K562 (cell line): ENCODE data around the gene TTLL9. TPM values are rescaled to one million over a fixed set of nuclear protein-coding genes. Genes with fewer than 3 reads are reported as not detected.

Experiments used
- ARID1B ChIP-seq: fragments of 450-650 bp; IDR thresholded peaks from 2 replicates; pipeline ENCODE4 v1.6.1; 2016; ENCODE audit warnings: antibody characterized with exemption, mild to moderate bottlenecking, inconsistent platforms
- C11orf30 ChIP-seq: fragments of 450-650 bp; IDR thresholded peaks from 2 replicates; pipeline ENCODE4 v1.6.1; 2016; ENCODE audit warnings: low read depth, mild to moderate bottlenecking
- CBX3 ChIP-seq, 2 experiments: IDR thresholded peaks; 1 replicate in 1 of 2; 2 replicates in 1 of 2; pipeline ENCODE4 v1.6.1; 2012; ENCODE audit warnings: inconsistent platforms in 2 of 2, low read length in 2 of 2, borderline replicate concordance in 1 of 2, control low read depth in 1 of 2
- FOXJ2 ChIP-seq: fragments of 200-800 bp; sonication (Bioruptor generic); IDR thresholded peaks from 2 replicates; pipeline ENCODE4 v1.6.1; 2016; ENCODE audit warnings: missing genetic modification characterization, missing compliant biosample characterization
- GATAD2A ChIP-seq: fragments of 450-650 bp; IDR thresholded peaks from 2 replicates; pipeline ENCODE4 v1.6.1; 2017
- MIER1 ChIP-seq: fragments of 450-650 bp; IDR thresholded peaks from 2 replicates; pipeline ENCODE4 v1.6.1; 2016; ENCODE audit warnings: antibody characterized with exemption, mild to moderate bottlenecking, low read depth
- MYBL2 ChIP-seq, 2 experiments: fragments of 450-650 bp in 1 of 2; sonication (generic) in 1 of 2; formaldehyde crosslinking in 1 of 2; IDR thresholded peaks; 2 replicates each; pipeline versions ENCODE4 v1.6.1 to v1.8.1; 2017 to 2022; ENCODE audit warnings: borderline replicate concordance in 1 of 2, inconsistent platforms in 1 of 2, low read depth in 1 of 2, mild to moderate bottlenecking in 1 of 2, missing genetic modification reagents in 1 of 2, moderate library complexity in 1 of 2
- PHB2 ChIP-seq: fragments of 450-650 bp; IDR thresholded peaks from 2 replicates; pipeline ENCODE4 v1.6.1; 2017; ENCODE audit warnings: low read depth
- PURB ChIP-seq: sonication (generic); formaldehyde crosslinking; IDR thresholded peaks from 2 replicates; pipeline ENCODE4 v1.9.0; 2021; ENCODE audit warnings: low read depth, mild to moderate bottlenecking, missing genetic modification reagents
- RBM25 ChIP-seq: fragments of 200-400 bp; formaldehyde crosslinking; IDR thresholded peaks from 2 replicates; pipeline ENCODE4 v1.6.1; 2018; ENCODE audit warnings: low read length, low read depth, moderate library complexity; ENCODE audit not compliant: severe bottlenecking
- RBM34 ChIP-seq: fragments of 200-400 bp; formaldehyde crosslinking; IDR thresholded peaks from 2 replicates; pipeline ENCODE4 v1.6.1; 2018; ENCODE audit warnings: low read length, borderline replicate concordance; ENCODE audit not compliant: insufficient read depth
- SOX6 ChIP-seq: fragments of 450-650 bp; IDR thresholded peaks from 2 replicates; pipeline ENCODE4 v1.6.1; 2014; ENCODE audit warnings: mild to moderate bottlenecking
- SUPT5H ChIP-seq: fragments of 450-650 bp; IDR thresholded peaks from 2 replicates; pipeline ENCODE4 v1.6.1; 2016
- TAF9B ChIP-seq: fragments of 450-650 bp; IDR thresholded peaks from 2 replicates; pipeline ENCODE4 v1.6.1; 2018; ENCODE audit warnings: mild to moderate bottlenecking; ENCODE audit not compliant: partially characterized antibody
- TCF3 ChIP-seq: sonication (generic); formaldehyde crosslinking; IDR thresholded peaks from 2 replicates; pipeline ENCODE4 v1.4.0; 2020; ENCODE audit warnings: mild to moderate bottlenecking, missing genetic modification reagents
- TCFL5 ChIP-seq: fragments of 250-450 bp; sonication (Bioruptor Pico); conservative IDR thresholded peaks from 2 replicates; pipeline ENCODE4 v1.6.1; 2021; ENCODE audit warnings: mild to moderate bottlenecking, moderate library complexity, matching md5 sums
- TFAM ChIP-seq: fragments of 250-450 bp; sonication (Bioruptor Pico); conservative IDR thresholded peaks from 2 replicates; pipeline ENCODE4 v1.5.0; 2021; ENCODE audit warnings: mild to moderate bottlenecking, moderate library complexity
- ZFX ChIP-seq: sonication (generic); formaldehyde crosslinking; IDR thresholded peaks from 2 replicates; pipeline ENCODE4 v1.8.0; 2022; ENCODE audit warnings: mild to moderate bottlenecking, missing genetic modification reagents, moderate library complexity
- ZNF239 ChIP-seq: fragments of 250-450 bp; sonication (Bioruptor Pico); IDR thresholded peaks from 2 replicates; pipeline ENCODE4 v1.4.0; 2020; ENCODE audit warnings: mild to moderate bottlenecking
- ZNF436 ChIP-seq: fragments of 250-450, 450-650 bp; sonication (Bioruptor Pico); formaldehyde crosslinking; IDR thresholded peaks from 2 replicates; pipeline ENCODE4 v1.7.0; 2020; ENCODE audit warnings: mild to moderate bottlenecking
- polyA plus RNA-seq, 8 experiments: library from polyadenylated mRNA; depleted of rRNA in 4 of 8; stranded (reverse) in 5 of 8; unstranded in 3 of 8; fragments of >200 nt; fragmentation: Nextera tagmentation in 2 of 8; fragmentation: Illumina TruSeq in 1 of 8; extraction: Ambion mirVana in 2 of 8; extraction: Trizol in 1 of 8; gene quantifications; 2 replicates each; pipeline versions ENCODE4 v1.2.1 to v1.2.3, GENCODE V29; 2011 to 2014; ENCODE audit warnings: inconsistent platforms in 1 of 8, missing spikeins in 1 of 8
- total RNA-seq, 7 experiments: library from RNA; depleted of rRNA in 6 of 7; stranded (reverse); fragments of >200 nt in 6 of 7; fragmentation: Illumina TruSeq in 2 of 7; extraction: Trizol in 2 of 7; gene quantifications; 2 replicates each; pipeline versions ENCODE4 v1.2.1 to v1.2.3, GENCODE V29; 2011 to 2021; ENCODE audit warnings: low replicate concordance in 1 of 7
- TF ChIP-seq, protein P1 (sequence below): sonication (generic); formaldehyde crosslinking; IDR thresholded peaks from 2 replicates; pipeline ENCODE4 v1.8.1; 2022; ENCODE audit warnings: missing genetic modification reagents
- TF ChIP-seq, protein P2 (sequence below): fragments of 200-400 bp; formaldehyde crosslinking; IDR thresholded peaks from 2 replicates; pipeline ENCODE4 v1.6.1; 2017; ENCODE audit warnings: mild to moderate bottlenecking, low read depth, low read length, moderate library complexity
- TF ChIP-seq, protein P3 (sequence below): fragments of 450-650 bp; formaldehyde crosslinking; IDR thresholded peaks from 2 replicates; pipeline ENCODE4 v1.4.0; 2020; ENCODE audit warnings: mild to moderate bottlenecking, mixed read lengths
- TF ChIP-seq, protein P4 (sequence below): fragments of 250-450 bp; sonication (Bioruptor Pico); IDR thresholded peaks from 2 replicates; pipeline ENCODE4 v1.8.0; 2021; ENCODE audit warnings: moderate library complexity, mild to moderate bottlenecking, inconsistent platforms

Gene TTLL9
- total and polyA plus RNA-seq, 9 of the 15 experiments (the other 6 are each of a cell fraction or from before 2014, with no cell fraction given), result 0.06 to 0.07 TPM; not detected in 7

DNA sequence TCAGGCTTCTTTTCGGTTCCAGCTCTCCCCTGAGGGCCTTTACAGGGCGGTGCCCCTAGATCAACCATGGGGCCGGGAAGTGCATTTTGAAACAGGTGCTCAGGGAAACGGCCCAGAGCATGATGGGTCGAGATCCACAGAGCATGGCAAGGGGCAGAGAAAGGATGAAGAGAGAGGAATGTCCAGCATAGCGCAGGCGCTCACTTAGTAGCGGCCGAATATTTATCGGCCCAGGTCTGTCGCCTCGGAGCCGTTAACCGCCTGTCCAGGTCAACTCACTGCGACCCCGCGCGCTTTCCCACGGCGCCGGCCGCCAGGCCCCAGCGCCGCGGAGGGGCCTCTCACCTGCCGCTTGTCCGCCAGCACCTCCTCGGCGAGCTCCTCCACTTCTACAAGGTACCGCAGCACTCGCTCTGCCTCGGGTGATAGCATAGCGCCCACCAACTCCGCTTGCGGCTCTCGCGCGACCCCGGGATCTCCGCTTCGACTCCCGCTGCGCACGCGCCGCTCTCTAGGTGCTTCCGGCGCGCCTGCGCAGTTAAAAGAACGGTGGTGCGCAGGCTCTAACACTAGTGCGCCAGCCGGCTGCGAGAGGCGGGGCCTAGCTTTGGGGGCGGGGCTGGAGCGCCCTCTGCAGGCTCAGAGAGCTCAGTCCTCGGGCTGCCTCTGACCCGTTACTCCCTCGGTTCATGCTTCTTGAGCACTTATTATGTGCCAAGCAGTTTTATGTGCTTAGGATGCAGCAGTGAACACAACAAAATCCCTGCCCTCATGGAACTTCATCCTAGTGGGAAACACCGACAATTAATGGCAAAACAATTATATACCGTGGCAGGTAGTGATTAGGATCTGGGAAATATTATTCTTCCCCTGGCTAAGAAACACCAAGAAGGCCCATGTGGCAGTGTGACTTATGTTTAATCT lies 81.4 kb downstream of the TTLL9 start, which contains the start of gene PDRG1 (continued):
- TF ChIP-seq, protein P1, sequence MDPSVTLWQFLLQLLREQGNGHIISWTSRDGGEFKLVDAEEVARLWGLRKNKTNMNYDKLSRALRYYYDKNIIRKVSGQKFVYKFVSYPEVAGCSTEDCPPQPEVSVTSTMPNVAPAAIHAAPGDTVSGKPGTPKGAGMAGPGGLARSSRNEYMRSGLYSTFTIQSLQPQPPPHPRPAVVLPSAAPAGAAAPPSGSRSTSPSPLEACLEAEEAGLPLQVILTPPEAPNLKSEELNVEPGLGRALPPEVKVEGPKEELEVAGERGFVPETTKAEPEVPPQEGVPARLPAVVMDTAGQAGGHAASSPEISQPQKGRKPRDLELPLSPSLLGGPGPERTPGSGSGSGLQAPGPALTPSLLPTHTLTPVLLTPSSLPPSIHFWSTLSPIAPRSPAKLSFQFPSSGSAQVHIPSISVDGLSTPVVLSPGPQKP, result no peak
- TF ChIP-seq GATAD2A (no peak), TCFL5 (CRISPR knock-in tag) (no peak), ARID1B (no peak), MIER1 (no peak), RBM25 (peak; percentile 78), CBX3 (IDR thresholded peaks at IDR 0.05; ENCODE audit: borderline replicate concordance in 1 of 2, low read length in 2 of 2) (peak in 1 of 2 experiments; percentile 11; a peak in 1 of 3 replicates), MYBL2 (IDR thresholded peaks at IDR 0.05; ENCODE audit: low read depth) (peak; percentile 8; the same call in 1 of the 2 replicates), MYBL2 (CRISPR knock-in tag; IDR thresholded peaks at IDR 0.05; ENCODE audit: borderline replicate concordance) (no peak), SOX6 (no peak; the same call in 1 of the 2 replicates), PURB (CRISPR knock-in tag) (no peak), ZNF239 (CRISPR knock-in tag) (no peak), SUPT5H (peak; percentile 80), C11orf30 (0 out of 2 replicates have a peak, but pooled peaks have one; percentile 16), PHB2 (no peak), TCF3 (CRISPR knock-in tag) (no peak), FOXJ2 (tag) (no peak), TFAM (no peak), TAF9B (no peak), ZFX (CRISPR knock-in tag) (peak; percentile 90), RBM34 (no peak), ZNF436 (CRISPR knock-in tag) (no peak)
- TF ChIP-seq, protein P2, sequence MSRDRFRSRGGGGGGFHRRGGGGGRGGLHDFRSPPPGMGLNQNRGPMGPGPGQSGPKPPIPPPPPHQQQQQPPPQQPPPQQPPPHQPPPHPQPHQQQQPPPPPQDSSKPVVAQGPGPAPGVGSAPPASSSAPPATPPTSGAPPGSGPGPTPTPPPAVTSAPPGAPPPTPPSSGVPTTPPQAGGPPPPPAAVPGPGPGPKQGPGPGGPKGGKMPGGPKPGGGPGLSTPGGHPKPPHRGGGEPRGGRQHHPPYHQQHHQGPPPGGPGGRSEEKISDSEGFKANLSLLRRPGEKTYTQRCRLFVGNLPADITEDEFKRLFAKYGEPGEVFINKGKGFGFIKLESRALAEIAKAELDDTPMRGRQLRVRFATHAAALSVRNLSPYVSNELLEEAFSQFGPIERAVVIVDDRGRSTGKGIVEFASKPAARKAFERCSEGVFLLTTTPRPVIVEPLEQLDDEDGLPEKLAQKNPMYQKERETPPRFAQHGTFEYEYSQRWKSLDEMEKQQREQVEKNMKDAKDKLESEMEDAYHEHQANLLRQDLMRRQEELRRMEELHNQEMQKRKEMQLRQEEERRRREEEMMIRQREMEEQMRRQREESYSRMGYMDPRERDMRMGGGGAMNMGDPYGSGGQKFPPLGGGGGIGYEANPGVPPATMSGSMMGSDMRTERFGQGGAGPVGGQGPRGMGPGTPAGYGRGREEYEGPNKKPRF, result no peak
- TF ChIP-seq, protein P3, sequence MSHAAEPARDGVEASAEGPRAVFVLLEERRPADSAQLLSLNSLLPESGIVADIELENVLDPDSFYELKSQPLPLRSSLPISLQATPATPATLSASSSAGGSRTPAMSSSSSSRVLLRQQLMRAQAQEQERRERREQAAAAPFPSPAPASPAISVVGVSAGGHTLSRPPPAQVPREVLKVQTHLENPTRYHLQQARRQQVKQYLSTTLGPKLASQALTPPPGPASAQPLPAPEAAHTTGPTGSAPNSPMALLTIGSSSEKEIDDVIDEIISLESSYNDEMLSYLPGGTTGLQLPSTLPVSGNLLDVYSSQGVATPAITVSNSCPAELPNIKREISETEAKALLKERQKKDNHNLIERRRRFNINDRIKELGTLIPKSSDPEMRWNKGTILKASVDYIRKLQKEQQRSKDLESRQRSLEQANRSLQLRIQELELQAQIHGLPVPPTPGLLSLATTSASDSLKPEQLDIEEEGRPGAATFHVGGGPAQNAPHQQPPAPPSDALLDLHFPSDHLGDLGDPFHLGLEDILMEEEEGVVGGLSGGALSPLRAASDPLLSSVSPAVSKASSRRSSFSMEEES (CRISPR knock-in tag), result no peak
- TF ChIP-seq, protein P4, sequence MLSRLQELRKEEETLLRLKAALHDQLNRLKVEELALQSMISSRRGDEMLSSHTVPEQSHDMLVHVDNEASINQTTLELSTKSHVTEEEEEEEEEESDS, result no peak
